Neural cell (in vitro differentiated cells): ENCODE data around the gene ITGB6. TPM values are rescaled to one million over a fixed set of nuclear protein-coding genes. Genes with fewer than 3 reads are reported as not detected.
A peak's percentile ranks its signal among the peaks of the same experiment; 100 is the strongest.

Experiments used
- H2AFZ ChIP-seq: fragments of 200-600, 300-800 bp; sonication (generic), shearing (Covaris generic); 2 replicates; pipeline ENCODE4 v1.6.0; 2014; ENCODE audit warnings: low read depth, mild to moderate bottlenecking, antibody characterized with exemption, low read length, moderate library complexity
- H3F3A ChIP-seq: fragments of 200-600 bp; shearing (Covaris generic); 2 replicates; pipeline ENCODE4 v1.6.1; 2016; ENCODE audit warnings: mild to moderate bottlenecking, moderate library complexity, mixed read lengths, antibody characterized with exemption, low read length; ENCODE audit not compliant: insufficient read depth, poor library complexity, severe bottlenecking
- H3K27ac ChIP-seq: fragments of 200-600, 300-800 bp; sonication (generic), shearing (Covaris generic); 2 replicates; pipeline ENCODE4 v1.5.1; 2014; ENCODE audit warnings: mild to moderate bottlenecking, low read length, moderate library complexity
- H3K27me3 ChIP-seq: fragments of 300-800, 200-600 bp; sonication (generic), shearing (Covaris generic); 2 replicates; pipeline ENCODE4 v1.6.0; 2014; ENCODE audit warnings: mild to moderate bottlenecking, low read depth, low read length, moderate library complexity; ENCODE audit not compliant: insufficient read depth
- H3K36me3 ChIP-seq: fragments of 300-800, 200-600 bp; sonication (generic), shearing (Covaris generic); 2 replicates; pipeline ENCODE4 v1.5.1; 2014; ENCODE audit warnings: mild to moderate bottlenecking, antibody characterized with exemption, low read length, moderate library complexity; ENCODE audit not compliant: insufficient read depth
- H3K4me2 ChIP-seq: fragments of 300-800, 200-600 bp; sonication (generic), shearing (Covaris generic); 2 replicates; pipeline ENCODE4 v1.6.0; 2014; ENCODE audit warnings: mild to moderate bottlenecking, low read length
- H3K4me3 ChIP-seq: fragments of 300-800, 200-600 bp; sonication (generic), shearing (Covaris generic); 2 replicates; pipeline ENCODE4 v1.5.1; 2014; ENCODE audit warnings: mild to moderate bottlenecking, low read length, moderate library complexity
- H3K79me2 ChIP-seq: fragments of 200-600 bp; shearing (Covaris generic); replicated peaks from 2 replicates; pipeline ENCODE4 v1.6.0; 2014; ENCODE audit warnings: mild to moderate bottlenecking, low read length, moderate library complexity; ENCODE audit not compliant: insufficient read depth
- H3K9ac ChIP-seq: fragments of 300-800, 200-600 bp; sonication (generic), shearing (Covaris generic); 2 replicates; pipeline ENCODE4 v1.6.1; 2016; ENCODE audit warnings: mild to moderate bottlenecking, low read length, mixed read lengths
- H3K9me2 ChIP-seq: fragments of 200-600 bp; shearing (Covaris generic); 2 replicates; pipeline ENCODE4 v1.6.1; 2016; ENCODE audit warnings: mild to moderate bottlenecking, low read length, mixed read lengths; ENCODE audit not compliant: insufficient read depth
- H3K9me3 ChIP-seq: fragments of 200-600, 300-800 bp; sonication (generic), shearing (Covaris generic); 2 replicates; pipeline ENCODE4 v1.6.1; 2016; ENCODE audit warnings: mild to moderate bottlenecking, mixed run types, low read length, moderate library complexity, mixed read lengths
- H4K20me1 ChIP-seq: fragments of 200-600 bp; shearing (Covaris generic); 2 replicates; pipeline ENCODE4 v1.6.1; 2016; ENCODE audit warnings: mild to moderate bottlenecking, mixed run types; ENCODE audit not compliant: insufficient read depth
- CTCF ChIP-seq: fragments of 450-650 bp; IDR thresholded peaks from 2 replicates; pipeline ENCODE4 v1.5.1; 2014; ENCODE audit warnings: antibody characterized with exemption, mild to moderate bottlenecking, moderate library complexity; ENCODE audit not compliant: poor library complexity, severe bottlenecking
- EP300 ChIP-seq: fragments of 450-650 bp; conservative IDR thresholded peaks from 2 replicates; pipeline ENCODE4 v1.6.1; 2014; ENCODE audit warnings: antibody characterized with exemption, mild to moderate bottlenecking, moderate library complexity; ENCODE audit not compliant: poor library complexity, severe bottlenecking
- EZH2 ChIP-seq: fragments of 200-600, 300-800 bp; shearing (Covaris generic), sonication (generic); IDR thresholded peaks from 2 replicates; pipeline ENCODE4 v1.6.1; 2014; ENCODE audit warnings: antibody characterized with exemption, low read length, borderline replicate concordance, mild to moderate bottlenecking; ENCODE audit not compliant: insufficient read depth, poor library complexity, severe bottlenecking
- MXI1 ChIP-seq: fragments of 450-650 bp; conservative IDR thresholded peaks from 2 replicates; pipeline ENCODE4 v1.6.1; 2014; ENCODE audit warnings: antibody characterized with exemption, mild to moderate bottlenecking; ENCODE audit not compliant: poor library complexity, severe bottlenecking
- POLR2AphosphoS5 ChIP-seq: IDR thresholded peaks from 2 replicates; pipeline ENCODE4 v1.6.1; 2012
- RAD21 ChIP-seq: fragments of 450-650 bp; conservative IDR thresholded peaks from 2 replicates; pipeline ENCODE4 v1.6.1; 2014; ENCODE audit warnings: antibody characterized with exemption, mild to moderate bottlenecking, moderate library complexity
- REST ChIP-seq: IDR thresholded peaks from 2 replicates; pipeline ENCODE4 v1.6.1; 2012; ENCODE audit warnings: borderline replicate concordance
- SMC3 ChIP-seq: fragments of 450-650 bp; conservative IDR thresholded peaks from 2 replicates; pipeline ENCODE4 v1.6.1; 2014; ENCODE audit warnings: antibody characterized with exemption, mild to moderate bottlenecking, moderate library complexity; ENCODE audit not compliant: poor library complexity
- TAF1 ChIP-seq: IDR thresholded peaks from 2 replicates; pipeline ENCODE4 v1.6.1; 2012; ENCODE audit warnings: low read depth
- polyA plus RNA-seq: library from polyadenylated mRNA; depleted of rRNA; stranded (reverse); fragments of >200 nt; gene quantifications from 2 replicates; pipeline ENCODE4 v1.2.3, GENCODE V29; 2014

ITGB6 gene
- polyA plus RNA-seq, 1 donor from 2014 or later, result 8.3 TPM

- Histone ChIP-seq H3K27ac (no peak overlapping the region), H4K20me1 (no peaks in the 10 kb centered on the region), H3K79me2 (no peaks in the 10 kb centered on the region), H3K9me2 (no peaks in the 10 kb centered on the region), H3K4me3 (no peak overlapping the region), H3K9ac (no peak overlapping the region), H2AFZ (no peak overlapping the region), H3K27me3 (no peaks in the 10 kb centered on the region), H3K9me3 (no peaks in the 10 kb centered on the region), H3K4me2 (no peak overlapping the region), H3F3A (no peaks in the 10 kb centered on the region), H3K36me3 (no peaks in the 10 kb centered on the region)
- TF ChIP-seq MXI1, result no peak
Measured at GRCh38 chr2:160126756-160127155, 73.3 kb downstream of the ITGB6 start.

- no peaks in the 10 kb centered on the region for H4K20me1 ChIP-seq
- no peak overlapping the region for H2AFZ ChIP-seq
- H3K9ac ChIP-seq, result peak overlapping the region; percentile 15
- H3K27ac ChIP-seq, result peak overlapping the region; percentile 68
- no peak overlapping the region for H3K4me2 ChIP-seq
- no peaks in the 10 kb centered on the region for H3K36me3 ChIP-seq
- TF ChIP-seq REST (no peak), TAF1 (no peak), POLR2AphosphoS5 (no peak), CTCF (no peak), EZH2 (no peak), MXI1 (no peak), EP300 (no peak), SMC3 (no peak), RAD21 (no peak)
- no peaks in the 10 kb centered on the region for H3K27me3 ChIP-seq
- H3K79me2 ChIP-seq, result no peaks in the 10 kb centered on the region
- no peak overlapping the region for H3K4me3 ChIP-seq
- no peaks in the 10 kb centered on the region for H3K9me3 ChIP-seq
- H3F3A ChIP-seq, result no peaks in the 10 kb centered on the region
- H3K9me2 ChIP-seq, result no peaks in the 10 kb centered on the region
Measured at GRCh38 chr2:160126315-160126714, 73.8 kb downstream of the ITGB6 start.

- Histone ChIP-seq H3K4me3 (no peak overlapping the region), H3K79me2 (no peaks in the 10 kb centered on the region), H3K4me2 (no peak overlapping the region), H3K27me3 (no peaks in the 10 kb centered on the region), H3K27ac (peak overlapping the region; percentile 68), H2AFZ (no peak overlapping the region), H3K9ac (peak overlapping the region; percentile 15), H4K20me1 (no peaks in the 10 kb centered on the region), H3K36me3 (no peaks in the 10 kb centered on the region), H3K9me3 (no peaks in the 10 kb centered on the region), H3F3A (no peaks in the 10 kb centered on the region), H3K9me2 (no peaks in the 10 kb centered on the region)
- TF ChIP-seq MXI1 (no peak), REST (no peak), SMC3 (no peak), TAF1 (no peak), RAD21 (no peak), POLR2AphosphoS5 (no peak), CTCF (no peak), EZH2 (no peak), EP300 (no peak)
Measured at GRCh38 chr2:160125828-160126227, 74.2 kb downstream of the ITGB6 start.
